Measurements from ENCODE around the gene SFR1.

DNA sequence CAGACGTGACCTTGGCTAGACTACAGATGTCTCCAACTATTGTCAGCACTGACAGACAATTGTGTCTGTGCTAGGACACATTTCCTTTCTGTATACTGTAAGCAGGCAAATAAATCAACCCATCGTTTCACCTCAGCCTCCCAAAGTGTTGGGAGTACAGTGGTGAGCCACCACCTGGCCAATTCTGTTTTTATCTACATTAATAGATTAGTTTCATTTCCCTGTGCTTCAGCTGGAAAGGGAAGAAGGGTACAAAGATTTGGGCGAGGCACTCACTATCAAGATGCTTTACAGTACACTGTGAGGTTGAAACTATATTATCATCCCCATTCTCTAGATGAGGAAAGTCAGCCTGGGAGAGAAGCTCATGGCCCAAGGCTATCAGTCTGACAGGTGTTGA is 21.9 kb downstream of the SFR1 start:
- TF ChIP-seq CTCF (conservative IDR thresholded peaks at IDR 0.05) (no peak), ZFX (IDR thresholded peaks at IDR 0.05) (no peak)
